Measurements from ENCODE around the gene JMJD4. TPM values are rescaled to one million over a fixed set of nuclear protein-coding genes. Genes with fewer than 3 reads are reported as not detected.

Gene JMJD4
- total and polyA plus RNA-seq, 9 of the 15 experiments (the other 6 are each of a cell fraction or from before 2014, with no cell fraction given) = 1.4 to 42.6 (median 29.2) TPM

DNA sequence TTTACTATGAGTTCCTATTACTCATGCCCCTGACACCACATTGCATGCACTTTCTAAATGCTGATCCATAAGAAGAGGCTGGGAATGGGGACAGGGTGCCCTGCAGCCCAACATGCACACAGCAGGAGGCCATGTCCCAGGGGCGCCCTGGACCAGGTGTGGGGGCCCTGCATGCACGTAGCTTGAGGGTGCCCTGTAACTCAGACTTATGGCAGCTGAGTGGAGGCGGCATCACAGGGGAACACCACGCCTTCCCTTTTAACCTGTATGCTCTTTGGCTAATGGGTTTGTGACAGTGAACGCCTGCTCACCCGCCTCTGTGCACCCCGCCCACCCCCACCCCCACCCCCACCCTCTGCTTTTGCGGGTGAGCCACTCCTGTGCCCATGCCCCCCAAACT, 36.2 kb upstream of the JMJD4 start (continued):
- TF ChIP-seq, protein P1, sequence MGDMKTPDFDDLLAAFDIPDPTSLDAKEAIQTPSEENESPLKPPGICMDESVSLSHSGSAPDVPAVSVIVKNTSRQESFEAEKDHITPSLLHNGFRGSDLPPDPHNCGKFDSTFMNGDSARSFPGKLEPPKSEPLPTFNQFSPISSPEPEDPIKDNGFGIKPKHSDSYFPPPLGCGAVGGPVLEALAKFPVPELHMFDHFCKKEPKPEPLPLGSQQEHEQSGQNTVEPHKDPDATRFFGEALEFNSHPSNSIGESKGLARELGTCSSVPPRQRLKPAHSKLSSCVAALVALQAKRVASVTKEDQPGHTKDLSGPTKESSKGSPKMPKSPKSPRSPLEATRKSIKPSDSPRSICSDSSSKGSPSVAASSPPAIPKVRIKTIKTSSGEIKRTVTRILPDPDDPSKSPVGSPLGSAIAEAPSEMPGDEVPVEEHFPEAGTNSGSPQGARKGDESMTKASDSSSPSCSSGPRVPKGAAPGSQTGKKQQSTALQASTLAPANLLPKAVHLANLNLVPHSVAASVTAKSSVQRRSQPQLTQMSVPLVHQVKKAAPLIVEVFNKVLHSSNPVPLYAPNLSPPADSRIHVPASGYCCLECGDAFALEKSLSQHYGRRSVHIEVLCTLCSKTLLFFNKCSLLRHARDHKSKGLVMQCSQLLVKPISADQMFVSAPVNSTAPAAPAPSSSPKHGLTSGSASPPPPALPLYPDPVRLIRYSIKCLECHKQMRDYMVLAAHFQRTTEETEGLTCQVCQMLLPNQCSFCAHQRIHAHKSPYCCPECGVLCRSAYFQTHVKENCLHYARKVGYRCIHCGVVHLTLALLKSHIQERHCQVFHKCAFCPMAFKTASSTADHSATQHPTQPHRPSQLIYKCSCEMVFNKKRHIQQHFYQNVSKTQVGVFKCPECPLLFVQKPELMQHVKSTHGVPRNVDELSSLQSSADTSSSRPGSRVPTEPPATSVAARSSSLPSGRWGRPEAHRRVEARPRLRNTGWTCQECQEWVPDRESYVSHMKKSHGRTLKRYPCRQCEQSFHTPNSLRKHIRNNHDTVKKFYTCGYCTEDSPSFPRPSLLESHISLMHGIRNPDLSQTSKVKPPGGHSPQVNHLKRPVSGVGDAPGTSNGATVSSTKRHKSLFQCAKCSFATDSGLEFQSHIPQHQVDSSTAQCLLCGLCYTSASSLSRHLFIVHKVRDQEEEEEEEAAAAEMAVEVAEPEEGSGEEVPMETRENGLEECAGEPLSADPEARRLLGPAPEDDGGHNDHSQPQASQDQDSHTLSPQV (IDR thresholded peaks at IDR 0.05) = no peak
- TF ChIP-seq ZNF174 (CRISPR knock-in tag; IDR thresholded peaks at IDR 0.05) = no peak

DNA sequence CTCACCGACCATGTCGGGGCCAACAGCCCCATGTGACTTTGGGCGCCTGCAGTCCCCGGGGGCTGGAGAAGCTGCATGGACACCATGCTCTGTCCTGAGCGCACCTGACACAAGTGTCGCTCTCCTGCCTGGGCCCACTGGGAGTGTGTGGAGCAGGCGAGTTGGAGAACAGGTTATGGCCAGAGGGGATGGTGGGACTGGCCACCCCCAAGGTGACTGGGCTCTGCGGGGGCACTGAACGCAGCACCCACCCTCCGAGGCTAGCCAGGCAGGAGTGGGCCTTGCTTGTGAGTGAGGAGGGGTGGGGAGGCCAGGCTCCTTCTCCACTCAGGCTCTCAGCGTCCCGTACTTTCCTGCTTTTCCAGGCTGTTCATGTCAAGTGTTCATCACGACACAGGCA, 35.7 kb upstream of the JMJD4 start:
- Histone ChIP-seq H3K36me3 (ENCODE audit: control insufficient read depth, insufficient read depth, low read length) (peaks cover 48% of the 10 kb centered on the region; the same call in 2 of the 3 replicates), H3K4me1 (replicated peaks in 1 of 2; ENCODE audit: control insufficient read depth in 2 of 2, insufficient read depth in 2 of 2, low read length in 2 of 2) (peaks cover 0 to 7% of the 10 kb centered on the region in 2 experiments; a peak in 1 of 5 replicates), H3K9me1 (ENCODE audit: control insufficient read depth, insufficient read depth, low read length) (peaks cover 3% of the 10 kb centered on the region), H3K4me2 (ENCODE audit: insufficient read depth, low read length) (no peak overlapping the region), H3K27me3 (ENCODE audit: control insufficient read depth in 2 of 2, insufficient read depth in 2 of 2, low read length in 2 of 2) (no peaks in the 10 kb centered on the region), H3K9me3 (replicated peaks; ENCODE audit: control insufficient read depth, insufficient read depth, low read depth, low read length) (no peaks in the 10 kb centered on the region), H3K9ac (ENCODE audit: insufficient read depth in 1 of 2, low read depth in 2 of 2, low read length in 2 of 2) (0 out of 4 replicates have a peak overlapping the region, but pooled peaks of 1 of the 2 experiments have one; percentile 31), H3K4me3 (no peak overlapping the region), H4K20me1 (replicated peaks; ENCODE audit: control insufficient read depth, insufficient read depth, low read length) (0 out of 2 replicates have a peak, but pooled peaks cover 6% of the 10 kb centered on the region), H3K79me2 (ENCODE audit: control insufficient read depth, insufficient read depth, low read length) (no peaks in the 10 kb centered on the region), H2AFZ (ENCODE audit: low read depth, low read length) (no peak overlapping the region), H3K27ac (ENCODE audit: extremely low read depth, low read depth, low read length) (no peak overlapping the region)
- in situ Hi-C loops (cut with MboI) (no loop called here), intact Hi-C loops (cut with micrococcal nuclease) (no loop called here)
- no TSS peak for BruUV-seq (replicated peaks)
- WGBS (ENCODE audit: insufficient coverage, low coverage, missing lambda C conversion rate) = 89% methylated on average over 13 of the region's 13 CpGs
- CTCF ChIA-PET (ENCODE audit: low intra/inter-chr PET ratio) = interaction anchor here (0.7 kb wide), 1 partner anchor 1363 kb away, joined by 4 read pairs; no protein-coding TSS in a partner anchor
- POLR2A ChIA-PET = interaction anchor here (0.6 kb wide), 1 partner anchor 38 kb away, joined by 3 read pairs; no protein-coding TSS in a partner anchor
- TF ChIP-seq L3MBTL2 (IDR thresholded peaks at IDR 0.05) (no peak), SNIP1 (IDR thresholded peaks at IDR 0.05; ENCODE audit: low read depth) (no peak), IFI16 (CRISPR knock-in tag; IDR thresholded peaks at IDR 0.05) (no peak)
- DNase-seq (ENCODE audit: extremely low read depth in 1 of 4, low spot score in 3 of 4) (no peak), FAIRE-seq (no peak), ATAC-seq (no peak)
